ENCODE results near the gene CNTN3.

DNA sequence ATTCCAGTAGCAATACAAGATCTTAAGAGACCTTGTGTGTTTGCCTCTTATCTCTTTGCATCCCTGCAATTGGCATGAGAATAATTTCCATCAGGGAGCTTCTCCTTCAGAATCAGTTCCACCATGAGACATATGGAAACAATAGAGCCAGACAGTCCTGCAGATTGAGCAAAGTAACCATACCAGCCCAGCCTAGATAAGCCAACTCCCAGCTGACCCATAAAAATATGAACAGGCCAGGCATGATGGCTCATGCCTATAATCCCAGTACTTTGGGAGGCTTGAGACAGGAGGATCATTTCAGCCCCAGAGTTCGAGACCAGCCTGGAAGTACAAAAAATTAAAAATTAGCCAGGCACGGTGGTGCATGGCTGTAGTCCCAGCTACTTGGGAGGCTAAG is 12.7 kb downstream of the CNTN3 start:
- TF ChIP-seq, protein P1, sequence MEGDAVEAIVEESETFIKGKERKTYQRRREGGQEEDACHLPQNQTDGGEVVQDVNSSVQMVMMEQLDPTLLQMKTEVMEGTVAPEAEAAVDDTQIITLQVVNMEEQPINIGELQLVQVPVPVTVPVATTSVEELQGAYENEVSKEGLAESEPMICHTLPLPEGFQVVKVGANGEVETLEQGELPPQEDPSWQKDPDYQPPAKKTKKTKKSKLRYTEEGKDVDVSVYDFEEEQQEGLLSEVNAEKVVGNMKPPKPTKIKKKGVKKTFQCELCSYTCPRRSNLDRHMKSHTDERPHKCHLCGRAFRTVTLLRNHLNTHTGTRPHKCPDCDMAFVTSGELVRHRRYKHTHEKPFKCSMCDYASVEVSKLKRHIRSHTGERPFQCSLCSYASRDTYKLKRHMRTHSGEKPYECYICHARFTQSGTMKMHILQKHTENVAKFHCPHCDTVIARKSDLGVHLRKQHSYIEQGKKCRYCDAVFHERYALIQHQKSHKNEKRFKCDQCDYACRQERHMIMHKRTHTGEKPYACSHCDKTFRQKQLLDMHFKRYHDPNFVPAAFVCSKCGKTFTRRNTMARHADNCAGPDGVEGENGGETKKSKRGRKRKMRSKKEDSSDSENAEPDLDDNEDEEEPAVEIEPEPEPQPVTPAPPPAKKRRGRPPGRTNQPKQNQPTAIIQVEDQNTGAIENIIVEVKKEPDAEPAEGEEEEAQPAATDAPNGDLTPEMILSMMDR (IDR thresholded peaks at IDR 0.05; ENCODE audit: insufficient read depth, low read length, poor library complexity, severe bottlenecking): no peak
- TF ChIP-seq EZH2phosphoT487 (conservative IDR thresholded peaks at IDR 0.05; ENCODE audit: low read length): no peak
